H1 (cell line): ENCODE measurements around the gene ATP7B. TPM values are rescaled to one million over a fixed set of nuclear protein-coding genes. Genes with fewer than 3 reads are reported as not detected.

ENCODE experiments used
- CTCF ChIA-PET: fragments of 300-600 bp; sonication (Branson Sonifier 250); formaldehyde crosslinking; loops from one replicate; lab custom pipeline; 2021; ENCODE audit not compliant: partially characterized antibody; lab: Charles Lee
- POLR2A ChIA-PET: fragments of 300-600 bp; sonication (Branson Sonifier 250); formaldehyde crosslinking; loops from one replicate; lab custom pipeline; 2021; ENCODE audit warnings: inconsistent platforms; ENCODE audit not compliant: partially characterized antibody; lab: Charles Lee
- DNase-seq, 2 experiments: peaks; one replicate each; pipeline versions ENCODE4 v3.0.0 to v3.0.0-alpha.2; 2010 to 2022; ENCODE audit warnings: low spot score in 2 of 2, low read depth in 1 of 2, mixed read lengths in 1 of 2
- FAIRE-seq: peaks from 2 replicates; lab custom pipeline; 2011; peaks lifted over from hg19 to GRCh38; lab: Jason Lieb, UNC
- H2AFZ ChIP-seq: 2 replicates; pipeline ENCODE4 v1.8.1; 2012; ENCODE audit warnings: low read length, inconsistent platforms
- H2AK5ac ChIP-seq: 2 replicates; pipeline ENCODE4 v1.6.1; 2013; ENCODE audit warnings: low read depth, low read length
- H2BK120ac ChIP-seq: replicated peaks from 2 replicates; pipeline ENCODE3; 2013; ENCODE audit warnings: low read depth, low read length, inconsistent platforms
- H2BK12ac ChIP-seq: 2 replicates; pipeline ENCODE4 v1.6.1; 2013; ENCODE audit warnings: low read depth, low read length
- H2BK15ac ChIP-seq: 2 replicates; pipeline ENCODE4 v1.6.1; 2013; ENCODE audit warnings: low read length
- H2BK20ac ChIP-seq: 2 replicates; pipeline ENCODE4 v1.6.1; 2013; ENCODE audit warnings: low read length
- H2BK5ac ChIP-seq: 2 replicates; pipeline ENCODE4 v1.6.1; 2013; ENCODE audit warnings: low read depth, low read length
- H3K14ac ChIP-seq: 2 replicates; pipeline ENCODE4 v1.6.1; 2013; ENCODE audit warnings: inconsistent platforms; ENCODE audit not compliant: insufficient read length
- H3K18ac ChIP-seq: 2 replicates; pipeline ENCODE4 v1.6.1; 2013; ENCODE audit warnings: low read length; ENCODE audit errors: extremely low read depth
- H3K23ac ChIP-seq: 2 replicates; pipeline ENCODE4 v1.6.1; 2013; ENCODE audit warnings: inconsistent platforms; ENCODE audit not compliant: insufficient read length
- H3K23me2 ChIP-seq: 2 replicates; pipeline ENCODE4 v1.6.1; 2013; ENCODE audit warnings: low read depth, low read length
- H3K27ac ChIP-seq: 2 replicates; pipeline ENCODE4 v1.6.1; 2011; ENCODE audit warnings: low read depth, low read length, inconsistent platforms
- H3K27me3 ChIP-seq, 4 experiments: replicated peaks in 1 of 4; 1 replicate in 1 of 4; 2 replicates in 3 of 4; pipeline versions ENCODE4 v1.6.1 to v1.8.1; 2011 to 2013; ENCODE audit warnings: low read length in 3 of 4, mild to moderate bottlenecking in 3 of 4, inconsistent platforms in 2 of 4, mixed read lengths in 2 of 4, moderate library complexity in 1 of 4; ENCODE audit not compliant: control insufficient read depth in 3 of 4, insufficient read depth in 3 of 4; ENCODE audit errors: extremely low read depth in 1 of 4
- H3K36me3 ChIP-seq, 4 experiments: 2 replicates each; pipeline versions ENCODE4 v1.6.1 to v1.8.1; 2011 to 2013; ENCODE audit warnings: mild to moderate bottlenecking in 4 of 4, low read length in 3 of 4, moderate library complexity in 2 of 4, control low read depth in 1 of 4, inconsistent platforms in 1 of 4; ENCODE audit not compliant: insufficient read depth in 4 of 4, control insufficient read depth in 2 of 4
- H3K4ac ChIP-seq: replicated peaks from 2 replicates; pipeline ENCODE3; 2013; ENCODE audit warnings: low read length, low read depth, mixed read lengths, inconsistent platforms; ENCODE audit not compliant: insufficient read length
- H3K4me1 ChIP-seq, 4 experiments: replicated peaks in 1 of 4; 1 replicate in 1 of 4; 2 replicates in 3 of 4; pipeline versions ENCODE4 v1.6.1 to v1.8.1; 2011 to 2013; ENCODE audit warnings: low read length in 3 of 4, inconsistent platforms in 2 of 4, mixed read lengths in 1 of 4; ENCODE audit not compliant: insufficient read depth in 4 of 4, control insufficient read depth in 3 of 4
- H3K4me2 ChIP-seq, 2 experiments: 2 replicates each; pipeline versions ENCODE4 v1.6.1 to v1.8.1; 2011 to 2013; ENCODE audit warnings: low read depth in 2 of 2, low read length in 2 of 2, control low read depth in 1 of 2, inconsistent platforms in 1 of 2, mild to moderate bottlenecking in 1 of 2; ENCODE audit not compliant: insufficient read depth in 1 of 2
- H3K4me3 ChIP-seq, 4 experiments: fragments of 200-600, 300-600 bp in 1 of 4; sonication (generic), shearing (Covaris generic), sonication (Bioruptor Twin) in 1 of 4; 2 replicates each; pipeline versions ENCODE4 v1.5.1 to v1.8.1; 2011 to 2016; ENCODE audit warnings: low read length in 4 of 4, low read depth in 3 of 4, control low read depth in 2 of 4, inconsistent platforms in 2 of 4, mild to moderate bottlenecking in 2 of 4, mixed read lengths in 1 of 4, moderate library complexity in 1 of 4; ENCODE audit not compliant: insufficient read depth in 2 of 4; ENCODE audit errors: extremely low read depth in 1 of 4
- H3K56ac ChIP-seq: replicated peaks from 2 replicates; pipeline ENCODE3; 2013; ENCODE audit warnings: low read depth, mild to moderate bottlenecking, mixed read lengths, low read length, inconsistent platforms; ENCODE audit not compliant: insufficient read length
- H3K79me1 ChIP-seq: 2 replicates; pipeline ENCODE4 v1.6.1; 2013; ENCODE audit warnings: low read depth, low read length, control low read depth
- H3K79me2 ChIP-seq, 2 experiments: 2 replicates each; pipeline versions ENCODE4 v1.6.1 to v1.8.1; 2012 to 2013; ENCODE audit warnings: low read length in 2 of 2, mild to moderate bottlenecking in 2 of 2, inconsistent platforms in 1 of 2; ENCODE audit not compliant: insufficient read depth in 2 of 2, control insufficient read depth in 1 of 2
- H3K9ac ChIP-seq, 4 experiments: replicated peaks in 1 of 4; 1 replicate in 1 of 4; 2 replicates in 3 of 4; pipeline versions ENCODE4 v1.6.1 to v1.8.1; 2011 to 2013; ENCODE audit warnings: low read depth in 3 of 4, low read length in 3 of 4, control low read depth in 2 of 4, mild to moderate bottlenecking in 2 of 4, moderate library complexity in 2 of 4, inconsistent platforms in 1 of 4; ENCODE audit errors: extremely low read depth in 1 of 4
- H3K9me3 ChIP-seq, 2 experiments: 2 replicates each; pipeline versions ENCODE4 v1.6.1 to v1.8.1; 2012 to 2013; ENCODE audit warnings: mild to moderate bottlenecking in 2 of 2, moderate library complexity in 2 of 2, control low read depth in 1 of 2, inconsistent platforms in 1 of 2, low read depth in 1 of 2, low read length in 1 of 2, mixed read lengths in 1 of 2; ENCODE audit not compliant: insufficient read depth in 2 of 2
- H4K20me1 ChIP-seq, 2 experiments: replicated peaks in 1 of 2; 2 replicates each; pipeline versions ENCODE3 to v1.8.1; 2011 to 2013; ENCODE audit warnings: inconsistent platforms in 2 of 2, low read length in 2 of 2, mild to moderate bottlenecking in 1 of 2; ENCODE audit not compliant: insufficient read depth in 2 of 2, control insufficient read depth in 1 of 2
- H4K5ac ChIP-seq: 2 replicates; pipeline ENCODE4 v1.6.1; 2013; ENCODE audit warnings: low read length, low read depth, mixed read lengths, inconsistent platforms; ENCODE audit not compliant: insufficient read length
- H4K8ac ChIP-seq: 2 replicates; pipeline ENCODE4 v1.8.0; 2013; ENCODE audit warnings: mild to moderate bottlenecking, moderate library complexity, low read length, inconsistent platforms; ENCODE audit not compliant: insufficient read depth; ENCODE audit errors: extremely low read depth
- H4K91ac ChIP-seq: replicated peaks from 2 replicates; pipeline ENCODE3; 2013; ENCODE audit warnings: low read length, mixed read lengths, inconsistent platforms; ENCODE audit not compliant: insufficient read length
- BACH1 ChIP-seq: IDR thresholded peaks from 2 replicates; pipeline ENCODE4 v1.6.1; 2012; ENCODE audit warnings: low read length, improper control_type of control experiment
- EGR1 ChIP-seq: IDR thresholded peaks from 2 replicates; pipeline ENCODE4 v1.6.1; 2011; ENCODE audit warnings: low read depth, low read length, borderline replicate concordance
- EP300 ChIP-seq, 2 experiments: IDR thresholded peaks; 1 replicate in 1 of 2; 2 replicates in 1 of 2; pipeline ENCODE4 v1.6.1; 2011 to 2012; ENCODE audit warnings: low read depth in 2 of 2, low read length in 2 of 2, mild to moderate bottlenecking in 2 of 2, borderline replicate concordance in 1 of 2, inconsistent platforms in 1 of 2, moderate library complexity in 1 of 2
- HDAC6 ChIP-seq: IDR thresholded peaks from one replicate; pipeline ENCODE4 v1.7.1; 2012; ENCODE audit warnings: low read depth, mild to moderate bottlenecking, inconsistent platforms, low read length, moderate library complexity
- MAFK ChIP-seq: IDR thresholded peaks from 2 replicates; pipeline ENCODE4 v1.6.1; 2012; ENCODE audit warnings: low read depth, mild to moderate bottlenecking, improper control_type of control experiment, low read length
- RBBP5 ChIP-seq: IDR thresholded peaks from 2 replicates; pipeline ENCODE4 v1.7.1; 2012; ENCODE audit warnings: low read depth, mild to moderate bottlenecking, inconsistent platforms, low read length, moderate library complexity, borderline replicate concordance
- SP2 ChIP-seq: IDR thresholded peaks from 2 replicates; pipeline ENCODE4 v1.6.1; 2012; ENCODE audit warnings: mild to moderate bottlenecking, low read length, inconsistent platforms
- TAF1 ChIP-seq: IDR thresholded peaks from 2 replicates; pipeline ENCODE4 v1.6.1; 2011; ENCODE audit warnings: mild to moderate bottlenecking, low read depth, low read length
- YY1 ChIP-seq: IDR thresholded peaks from 2 replicates; pipeline ENCODE4 v1.6.1; 2011; ENCODE audit warnings: low read depth, mild to moderate bottlenecking, low read length
- WGBS, 2 experiments: shearing (Covaris generic) in 1 of 2; methylation state at CpG; one replicate each; pipeline versions ENCODE4 v1.1.6 to v1.1.7; 2013 to 2015; ENCODE audit warnings: low lambda C conversion rate in 2 of 2, mixed read lengths in 2 of 2, inconsistent platforms in 1 of 2, low coverage in 1 of 2, missing lambda C conversion rate in 1 of 2; ENCODE audit not compliant: insufficient replicate concordance in 2 of 2, insufficient coverage in 1 of 2, insufficient read length in 1 of 2; ENCODE audit errors: extremely low coverage in 1 of 2, missing lambda C conversion rate in 1 of 2; 5-methylcytosine and 5-hydroxymethylcytosine counted together
- polyA plus RNA-seq, 7 experiments: library from polyadenylated mRNA; depleted of rRNA in 3 of 7; stranded (reverse) in 5 of 7; unstranded in 2 of 7; fragments of >200 nt in 5 of 7; fragments of 200-250 nt in 2 of 7; gene quantifications; 1 replicate in 5 of 7; 2 replicates in 1 of 7; 4 replicates in 1 of 7; pipeline versions ENCODE4 v1.2.1 to v1.2.3, GENCODE V29; 2011 to 2013; ENCODE audit warnings: missing spikeins in 2 of 7, mixed read lengths in 2 of 7
- total RNA-seq: library from RNA; stranded (reverse); fragmentation: NEBNext Ultra II Directional; extraction: Animal tissue kit (Norgen Biotek cat#: 25700); gene quantifications from 2 replicates; pipeline ENCODE4 v1.2.1, GENCODE V29; 2021
- TF ChIP-seq, protein P1 (sequence below), 3 experiments: IDR thresholded peaks; 1 replicate in 2 of 3; 2 replicates in 1 of 3; pipeline versions ENCODE4 v1.5.1 to v1.6.1; 2011; ENCODE audit warnings: low read length in 3 of 3, mild to moderate bottlenecking in 3 of 3, inconsistent platforms in 2 of 3, low read depth in 1 of 3, moderate library complexity in 1 of 3; ENCODE audit not compliant: insufficient read depth in 1 of 3; ENCODE audit errors: control extremely low read depth in 1 of 3

ATP7B gene
- total and polyA plus RNA-seq, 2 of the 8 experiments (the other 6 are each of a cell fraction or from before 2014, with no cell fraction given): 4.1 to 9.2 TPM

- ChIA-PET POLR2A (no interaction called here), CTCF (interaction anchor here (0.5 kb wide), 1 partner anchor 48 kb away, joined by 3 read pairs; no protein-coding TSS in a partner anchor)
- no peak overlapping the region for H3K4ac ChIP-seq
- no peak overlapping the region for H3K18ac ChIP-seq
- H2BK5ac ChIP-seq: no peak overlapping the region
- H3K23ac ChIP-seq: no peak overlapping the region
- no peak overlapping the region for H3K4me2 ChIP-seq
- no peak overlapping the region for H4K5ac ChIP-seq
- H2BK12ac ChIP-seq: no peak overlapping the region
- no peaks in the 10 kb centered on the region for H3K4me1 ChIP-seq
- H3K9me3 ChIP-seq: no peaks in the 10 kb centered on the region
- DNase-seq: no peak
- H3K36me3 ChIP-seq: no peaks in the 10 kb centered on the region; a peak in 1 of 8 replicates
- H3K9ac ChIP-seq: no peak overlapping the region
- H3K27me3 ChIP-seq: no peaks in the 10 kb centered on the region
- H4K8ac ChIP-seq: no peak overlapping the region
- TF ChIP-seq EP300 (IDR thresholded peaks at IDR 0.05; ENCODE audit: borderline replicate concordance in 1 of 2, low read depth in 2 of 2, low read length in 2 of 2) (no peak), SP2 (no peak), YY1 (no peak), TAF1 (no peak), HDAC6 (no peak), EGR1 (no peak), RBBP5 (no peak), MAFK (no peak), BACH1 (no peak)
- TF ChIP-seq, protein P1, sequence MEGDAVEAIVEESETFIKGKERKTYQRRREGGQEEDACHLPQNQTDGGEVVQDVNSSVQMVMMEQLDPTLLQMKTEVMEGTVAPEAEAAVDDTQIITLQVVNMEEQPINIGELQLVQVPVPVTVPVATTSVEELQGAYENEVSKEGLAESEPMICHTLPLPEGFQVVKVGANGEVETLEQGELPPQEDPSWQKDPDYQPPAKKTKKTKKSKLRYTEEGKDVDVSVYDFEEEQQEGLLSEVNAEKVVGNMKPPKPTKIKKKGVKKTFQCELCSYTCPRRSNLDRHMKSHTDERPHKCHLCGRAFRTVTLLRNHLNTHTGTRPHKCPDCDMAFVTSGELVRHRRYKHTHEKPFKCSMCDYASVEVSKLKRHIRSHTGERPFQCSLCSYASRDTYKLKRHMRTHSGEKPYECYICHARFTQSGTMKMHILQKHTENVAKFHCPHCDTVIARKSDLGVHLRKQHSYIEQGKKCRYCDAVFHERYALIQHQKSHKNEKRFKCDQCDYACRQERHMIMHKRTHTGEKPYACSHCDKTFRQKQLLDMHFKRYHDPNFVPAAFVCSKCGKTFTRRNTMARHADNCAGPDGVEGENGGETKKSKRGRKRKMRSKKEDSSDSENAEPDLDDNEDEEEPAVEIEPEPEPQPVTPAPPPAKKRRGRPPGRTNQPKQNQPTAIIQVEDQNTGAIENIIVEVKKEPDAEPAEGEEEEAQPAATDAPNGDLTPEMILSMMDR (IDR thresholded peaks at IDR 0.05; ENCODE audit: control extremely low read depth in 1 of 3, insufficient read depth in 1 of 3, low read depth in 1 of 3, low read length in 3 of 3): no peak
- no peaks in the 10 kb centered on the region for H3K79me1 ChIP-seq
- H2BK15ac ChIP-seq: no peak overlapping the region
- H3K27ac ChIP-seq: no peak overlapping the region
- no peak overlapping the region for H2BK20ac ChIP-seq
- H3K56ac ChIP-seq: no peak overlapping the region
- no peaks in the 10 kb centered on the region for H4K20me1 ChIP-seq
- no peak overlapping the region for H2AFZ ChIP-seq
- H2AK5ac ChIP-seq: no peak overlapping the region
- H3K4me3 ChIP-seq: no peak overlapping the region
- H3K23me2 ChIP-seq: no peaks in the 10 kb centered on the region
- no peak for FAIRE-seq
- no peak overlapping the region for H3K14ac ChIP-seq
- no peaks in the 10 kb centered on the region for H3K79me2 ChIP-seq
- no peak overlapping the region for H2BK120ac ChIP-seq
- WGBS, 2 experiments: 90% methylated on average over 8 of the region's 8 CpGs; no CpG with 5 or more reads in 1 of the 2 experiments
- H4K91ac ChIP-seq: no peak overlapping the region
These were observed 67.5 kb downstream of the ATP7B start for GRCh38 chr13:51943721-51944120.
